Activated CD8-positive, alpha-beta memory T cell treated with anti-CD3 and anti-CD28 coated beads for 24 hours (primary cell): Measurements from ENCODE around the gene FOXP1.

ENCODE experiments used
- DNase-seq: peaks from one replicate; pipeline ENCODE4 v3.0.0-alpha.2; 2020

The FOXP1 gene

GRCh38 chr3:71154846-71155245 is 428.7 kb downstream of the FOXP1 start:
- DNase-seq = no peak

DNA sequence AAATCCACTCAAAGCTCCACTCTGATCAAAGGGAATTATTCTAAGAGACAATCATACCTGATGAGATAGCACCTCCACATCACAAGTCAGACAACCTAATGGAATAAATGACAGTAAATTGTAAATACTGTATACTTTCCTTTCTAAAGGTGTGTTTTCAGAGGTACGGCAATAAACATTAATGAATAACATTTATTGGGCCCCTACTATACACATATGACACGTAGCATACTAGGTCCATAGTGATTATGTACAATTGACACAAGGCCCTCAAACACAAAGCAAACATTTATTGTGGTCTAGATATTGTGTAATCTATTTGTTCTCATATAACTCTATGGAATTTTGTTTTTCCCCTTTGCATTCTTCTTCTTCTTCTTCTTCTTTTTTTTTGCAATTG is 429.8 kb downstream of the FOXP1 start:
- no peak for DNase-seq

DNA sequence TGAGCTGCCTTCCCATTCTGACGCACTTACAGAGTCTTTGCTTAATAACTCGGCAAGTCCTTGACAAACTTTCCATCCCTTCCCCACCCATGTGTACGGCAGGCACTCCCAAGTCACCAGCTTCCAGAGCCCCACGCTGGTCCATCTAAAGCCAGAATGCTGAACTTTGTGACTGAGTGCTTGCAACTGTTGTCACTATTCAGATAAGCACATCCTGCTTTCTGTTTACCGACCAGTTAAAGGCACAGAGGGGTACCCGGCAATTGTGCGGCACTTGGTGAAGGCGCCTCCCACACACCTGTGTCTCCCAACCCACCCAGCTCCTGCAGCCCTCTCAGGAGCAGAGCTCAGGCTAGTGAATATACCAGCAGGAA is 430.6 kb downstream of the FOXP1 start:
- DNase-seq = no peak

GRCh38 chr3:71152039-71152891 is 431.3 kb downstream of the FOXP1 start:
- no peak for DNase-seq

- no peak for DNase-seq
These were observed 433.3 kb downstream of the FOXP1 start for GRCh38 chr3:71149959-71150954.

GRCh38 chr3:71148455-71149060 is 435.0 kb downstream of the FOXP1 start:
- DNase-seq = no peak

- no peak for DNase-seq
These were observed 436.9 kb downstream of the FOXP1 start for GRCh38 chr3:71146673-71147072.

DNA sequence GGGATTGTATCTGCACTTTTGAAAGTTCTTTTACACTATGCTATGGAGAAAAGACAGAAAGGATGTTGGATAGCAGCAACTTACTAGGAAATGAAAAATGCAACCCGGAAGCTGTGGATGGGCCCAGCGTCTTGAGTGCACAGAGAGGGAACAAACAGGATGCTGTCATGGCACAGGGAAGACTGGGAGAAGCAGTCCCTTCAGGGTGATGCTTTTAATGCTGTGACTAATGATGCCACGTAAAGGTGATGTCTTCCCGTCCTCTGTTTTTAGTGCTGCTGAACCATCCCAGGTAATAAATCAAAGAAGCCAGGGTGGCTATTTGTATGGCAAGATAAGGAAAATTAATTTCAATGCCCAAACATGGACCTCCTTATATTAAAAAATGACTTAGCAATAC is 437.6 kb downstream of the FOXP1 start:
- no peak for DNase-seq

DNA sequence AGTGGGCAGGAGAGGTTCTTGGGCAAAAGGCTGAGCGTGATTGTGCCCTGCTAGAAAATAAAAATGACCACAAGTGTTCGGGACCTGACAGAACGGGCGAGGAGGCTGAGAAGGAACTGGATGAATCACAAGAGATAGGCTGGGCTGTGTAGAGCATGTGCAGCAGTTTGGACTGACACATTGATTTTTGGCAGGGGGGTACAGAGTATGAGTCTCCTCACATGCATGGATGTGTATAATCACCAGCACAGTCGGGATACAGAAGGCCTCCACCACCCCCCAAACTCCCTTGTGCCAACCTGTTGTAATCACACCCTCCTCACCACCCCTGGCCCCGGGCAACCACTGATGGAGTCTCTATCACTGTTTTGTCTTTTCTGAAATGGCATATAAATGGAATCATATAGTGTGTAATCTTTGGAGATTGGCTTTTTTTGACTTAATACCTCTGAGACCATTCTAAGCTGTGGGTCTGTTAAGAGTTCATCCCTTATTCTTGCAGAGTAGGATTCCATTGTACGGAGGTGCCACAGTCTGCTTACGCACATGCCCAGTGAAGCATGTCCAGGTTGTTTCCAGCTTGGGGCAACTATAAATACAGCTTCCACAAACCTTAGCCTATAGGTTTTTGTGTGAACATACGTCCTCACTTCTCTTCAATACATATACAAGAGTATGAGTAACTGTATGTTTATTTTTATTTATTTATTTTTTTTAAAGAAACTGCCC is 438.8 kb downstream of the FOXP1 start:
- DNase-seq = no peak

- no peak for DNase-seq
These were observed 440.0 kb downstream of the FOXP1 start for GRCh38 chr3:71143493-71143892.

DNA sequence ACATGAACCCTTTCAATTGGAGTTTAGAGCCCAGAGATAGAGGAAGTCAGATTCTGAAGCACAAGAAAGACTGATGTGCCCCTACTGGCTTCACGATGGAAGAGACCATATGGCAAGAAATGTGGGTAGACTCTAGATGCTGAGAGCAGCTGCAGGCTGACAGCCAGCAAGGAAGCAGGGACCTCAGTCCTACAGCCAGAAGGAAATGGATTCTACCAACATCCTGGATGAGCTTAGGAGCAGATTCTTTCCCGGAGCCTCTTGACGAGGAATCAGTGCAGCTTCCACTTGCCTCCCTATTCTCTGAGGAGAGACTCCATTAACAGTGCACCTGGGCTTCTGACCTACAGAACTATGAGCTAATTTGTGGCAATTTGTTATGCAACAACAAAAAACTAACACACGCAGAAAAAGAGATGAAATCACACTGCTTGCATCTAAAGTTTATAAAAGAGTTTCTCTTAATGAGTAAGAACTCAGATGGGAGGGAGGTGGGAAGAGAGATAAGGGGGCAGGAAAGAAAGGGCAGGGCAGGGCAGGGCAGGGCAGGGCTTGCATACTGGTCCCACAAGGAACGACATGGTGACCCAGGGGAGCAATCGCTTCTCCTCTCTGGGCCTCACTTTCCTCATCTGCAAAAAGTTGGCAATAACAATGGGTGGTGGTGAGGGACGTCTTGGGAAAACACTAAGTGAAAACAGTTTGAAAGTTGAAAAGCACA is 440.9 kb downstream of the FOXP1 start:
- DNase-seq = no peak

GRCh38 chr3:71140477-71140876 is 443.1 kb downstream of the FOXP1 start:
- no peak for DNase-seq

- no peak for DNase-seq
These were observed 444.0 kb downstream of the FOXP1 start for GRCh38 chr3:71139496-71139895.

DNA sequence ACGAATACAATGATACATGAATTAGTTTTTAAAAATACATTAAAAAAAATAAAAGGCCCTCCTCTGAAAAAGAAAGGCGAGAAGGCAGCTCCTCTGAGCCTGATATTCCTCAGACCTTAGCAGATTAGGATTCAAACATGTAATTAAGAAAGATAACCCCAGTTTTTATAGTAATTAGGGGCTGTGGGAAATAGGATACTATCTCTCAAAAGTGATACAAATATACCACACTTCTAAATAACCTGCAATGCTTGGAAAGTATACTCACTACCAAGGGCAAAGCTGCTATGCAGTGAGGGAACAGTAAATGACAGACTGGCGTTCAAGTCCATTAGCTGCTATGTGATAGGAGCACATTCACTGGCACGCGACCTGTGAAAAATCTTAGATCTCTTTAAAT is 445.1 kb downstream of the FOXP1 start:
- DNase-seq = no peak

- no peak for DNase-seq
These were observed 447.3 kb downstream of the FOXP1 start for GRCh38 chr3:71136276-71136675.

DNA sequence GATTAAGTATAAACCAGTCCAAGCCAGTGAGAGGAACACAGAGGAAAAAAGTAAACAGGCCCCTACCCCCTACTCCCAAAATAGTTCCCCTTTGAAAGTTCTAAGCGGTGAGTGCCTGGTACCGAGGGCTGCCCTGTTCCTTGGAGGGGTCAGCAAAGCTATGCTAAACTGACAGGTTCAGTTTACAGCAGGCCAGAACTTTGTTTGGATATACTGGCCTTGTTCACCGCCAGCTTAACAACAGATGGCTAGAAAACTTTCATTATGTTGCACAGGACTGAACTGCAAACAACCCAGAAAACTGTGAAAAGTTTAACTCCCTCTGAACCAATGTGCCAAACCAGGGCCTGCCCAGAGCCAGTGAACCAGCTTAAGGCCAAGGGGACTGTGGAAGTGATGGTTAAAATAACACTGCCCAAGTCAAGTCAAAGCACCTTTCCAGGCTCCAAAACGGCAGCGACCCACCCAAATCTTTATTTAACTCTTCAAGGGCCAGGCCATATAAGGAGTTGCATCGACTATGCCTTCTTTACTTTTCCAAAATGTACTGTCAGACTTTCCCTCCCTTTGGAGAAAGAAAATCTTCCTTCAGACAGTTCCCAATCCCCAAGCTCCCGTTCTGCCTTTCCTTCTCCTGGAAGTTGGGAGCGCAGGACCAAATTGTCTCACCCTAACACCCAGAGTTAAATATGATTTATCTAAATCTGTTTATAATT is 448.0 kb downstream of the FOXP1 start:
- DNase-seq = no peak

DNA sequence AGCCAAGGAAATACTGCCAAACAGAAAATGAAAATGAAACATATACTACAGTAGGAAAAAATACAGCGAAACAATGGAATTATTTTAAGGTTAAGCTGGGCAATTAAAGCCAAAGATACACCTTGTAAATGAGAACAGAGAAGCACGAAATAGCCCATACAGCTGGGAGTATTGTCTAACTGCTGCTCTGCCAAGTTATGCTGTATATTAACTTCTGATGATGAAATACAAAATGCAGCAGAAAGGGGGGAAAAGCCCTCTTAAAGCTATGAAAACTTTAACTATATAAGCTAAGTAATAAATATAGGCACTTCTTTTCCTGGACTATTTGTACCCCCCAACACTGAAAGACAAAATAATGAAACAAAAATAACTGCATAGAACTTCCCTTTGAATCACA is 449.0 kb downstream of the FOXP1 start:
- no peak for DNase-seq

- DNase-seq = no peak
These were observed 449.7 kb downstream of the FOXP1 start for GRCh38 chr3:71133865-71134264.

GRCh38 chr3:71132995-71133730 is 450.4 kb downstream of the FOXP1 start:
- DNase-seq = no peak
